ENCODE measurements around the gene CTAGE8.
"Not testable (repeated sequence)": the region's sequence is repeated elsewhere in the genome, so short reads cannot be mapped to it uniquely, and the experiment has no call there.

Gene CTAGE8

DNA sequence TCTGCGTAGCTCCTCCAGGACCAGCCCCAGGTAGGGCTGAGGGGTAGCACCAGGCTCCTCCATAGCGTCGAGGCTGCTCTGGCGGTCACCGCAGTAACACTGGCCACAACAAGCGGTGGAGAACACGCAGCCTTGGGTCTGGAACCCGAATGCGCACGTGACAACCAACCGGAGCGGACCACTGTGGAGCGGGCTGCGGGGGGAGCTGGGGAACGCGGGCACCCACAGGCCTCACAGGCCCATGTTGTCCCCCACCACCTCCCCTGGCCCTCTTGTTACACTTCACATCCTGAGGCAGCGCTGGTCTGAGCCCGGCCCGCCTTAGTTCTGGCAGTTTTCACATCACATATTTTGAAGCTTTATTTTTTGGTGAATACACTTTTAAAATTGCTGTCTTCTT lies at the start of gene CTAGE8:
CTAGE8 (minus strand) TSS at position 101 of the 400 bp plus-strand sequence; CDS start at position 63, 38 bp downstream.
- DNase-seq, result not testable (repeated sequence)

DNA sequence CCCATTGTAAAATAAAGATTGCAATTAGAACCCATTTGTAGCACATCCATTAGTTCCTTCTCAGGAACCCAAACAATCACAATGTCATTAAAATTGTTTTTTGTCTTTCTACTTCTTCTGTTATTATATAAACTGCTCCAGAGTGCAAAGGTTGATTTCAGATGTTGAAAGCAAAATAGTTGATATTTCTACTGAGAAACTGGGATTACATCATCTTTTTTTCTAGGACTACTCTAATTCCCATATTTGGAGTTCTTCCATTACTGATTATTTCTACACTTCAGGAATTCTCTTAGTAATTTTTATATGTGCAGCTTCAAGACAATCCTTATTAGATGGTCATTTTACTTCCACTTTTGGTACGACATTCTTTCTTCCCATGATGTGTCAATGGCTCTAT lies 48.4 kb upstream of the CTAGE8 start:
- not testable (repeated sequence) for DNase-seq

- not testable (repeated sequence) for DNase-seq
Measured at GRCh38 chr7:144311872-144312469, 42.9 kb upstream of the CTAGE8 start, which contains the start of gene OR2A1. OR2A1 (plus strand) TSS chr7:144312419; CDS start chr7:144318125, 5,706 bp downstream.

GRCh38 chr7:144311218-144311617 lies 42.1 kb upstream of the CTAGE8 start:
- not testable (repeated sequence) for DNase-seq

DNA sequence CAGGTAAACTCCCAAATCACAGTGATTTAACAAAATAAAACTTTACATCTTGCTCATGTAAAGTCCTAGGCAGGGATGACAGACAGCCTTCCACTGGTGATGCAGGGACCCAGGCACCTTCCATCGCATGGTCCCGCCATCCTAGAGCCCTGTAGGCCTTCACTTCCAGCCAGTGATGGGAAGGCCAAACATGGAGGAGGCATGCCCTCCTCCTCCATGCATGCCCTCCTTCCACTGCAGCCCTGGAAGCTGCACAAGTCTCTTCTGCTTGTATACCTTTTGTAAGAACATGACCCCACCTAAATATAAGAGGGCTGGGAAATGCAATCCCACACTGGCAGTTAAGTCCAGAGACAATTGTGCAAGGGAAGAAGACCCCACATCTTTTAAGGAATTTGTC lies 40.6 kb upstream of the CTAGE8 start:
- not testable (repeated sequence) for DNase-seq

DNA sequence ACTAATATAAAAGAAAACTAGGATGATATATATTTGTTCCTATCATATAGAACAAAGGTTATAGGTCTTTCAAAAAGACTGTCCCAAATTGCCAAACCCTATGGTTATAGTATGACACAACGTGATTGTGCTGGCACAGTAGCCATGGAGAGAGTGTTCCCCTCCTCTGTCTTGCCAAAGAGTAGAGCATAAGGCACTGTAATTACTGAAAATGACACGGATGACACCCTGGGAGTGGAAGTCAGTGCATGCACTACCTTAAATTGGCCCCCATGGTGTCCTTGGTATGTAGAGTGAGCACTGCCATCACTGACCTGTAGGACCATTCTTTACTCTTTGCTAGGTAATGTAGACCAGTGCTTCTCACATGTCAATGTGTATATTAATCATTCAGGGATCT lies 36.1 kb upstream of the CTAGE8 start:
- not testable (repeated sequence) for DNase-seq

GRCh38 chr7:144303607-144304006 lies 34.5 kb upstream of the CTAGE8 start:
- not testable (repeated sequence) for DNase-seq

GRCh38 chr7:144302578-144303303 lies 33.7 kb upstream of the CTAGE8 start:
- DNase-seq, result not testable (repeated sequence)

GRCh38 chr7:144293794-144294499 lies 24.9 kb upstream of the CTAGE8 start:
- DNase-seq, result not testable (repeated sequence)

DNA sequence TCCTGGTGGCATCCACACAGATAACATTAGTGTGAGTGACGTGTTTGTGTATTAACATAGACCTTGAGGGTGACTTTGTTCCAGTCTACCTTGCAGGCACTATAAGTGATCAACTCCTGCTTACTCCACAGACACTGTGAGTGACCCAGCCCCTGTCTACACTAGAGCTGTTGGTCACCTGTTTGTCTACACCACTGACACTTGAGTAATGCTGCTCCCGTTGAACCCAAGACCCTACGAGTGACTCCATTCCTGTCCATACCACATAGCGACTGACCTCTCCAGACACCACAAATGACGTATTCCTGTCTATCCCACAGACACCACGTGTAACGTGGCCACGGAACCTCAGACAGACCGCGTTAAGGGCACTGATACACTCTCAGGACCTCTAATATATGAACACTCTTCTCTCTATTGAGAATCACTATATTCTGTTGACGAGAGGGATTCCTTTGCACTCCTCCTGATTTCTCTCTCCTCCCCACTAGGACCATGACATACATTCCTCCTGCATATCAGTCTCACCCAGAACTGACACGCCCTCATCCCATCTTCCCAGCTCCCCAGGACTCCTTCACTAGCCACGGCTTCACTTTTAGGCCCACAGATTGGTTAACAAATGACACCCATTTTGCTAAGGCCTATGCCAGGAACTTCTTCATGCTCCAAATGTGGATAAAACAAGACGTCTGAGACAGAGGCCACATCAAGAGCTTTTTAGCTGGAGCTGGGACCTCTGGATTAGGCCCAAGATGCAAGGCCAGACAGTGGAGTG lies 23.5 kb upstream of the CTAGE8 start:
- not testable (repeated sequence) for DNase-seq

DNA sequence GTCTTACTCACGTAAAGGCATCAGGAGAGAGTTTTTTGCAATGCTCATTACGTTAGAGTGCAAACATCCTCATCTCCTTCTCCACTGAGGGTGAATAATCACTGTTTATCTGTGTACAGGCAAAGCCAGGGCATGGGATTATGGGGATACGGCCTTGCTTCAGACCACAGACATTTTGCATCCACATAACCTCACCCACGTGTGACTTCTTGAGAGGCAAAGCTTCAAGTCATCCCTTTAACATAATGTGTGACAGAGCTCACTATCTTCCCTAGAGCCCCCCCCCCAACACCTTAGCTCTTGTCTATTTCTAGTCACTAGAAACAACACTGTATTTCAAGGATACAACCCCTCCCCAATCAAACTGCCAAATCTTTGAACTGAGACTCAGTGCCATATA lies 22.5 kb upstream of the CTAGE8 start:
- not testable (repeated sequence) for DNase-seq

- DNase-seq, result not testable (repeated sequence)
Measured at GRCh38 chr7:144287171-144287784, 18.2 kb upstream of the CTAGE8 start.

DNA sequence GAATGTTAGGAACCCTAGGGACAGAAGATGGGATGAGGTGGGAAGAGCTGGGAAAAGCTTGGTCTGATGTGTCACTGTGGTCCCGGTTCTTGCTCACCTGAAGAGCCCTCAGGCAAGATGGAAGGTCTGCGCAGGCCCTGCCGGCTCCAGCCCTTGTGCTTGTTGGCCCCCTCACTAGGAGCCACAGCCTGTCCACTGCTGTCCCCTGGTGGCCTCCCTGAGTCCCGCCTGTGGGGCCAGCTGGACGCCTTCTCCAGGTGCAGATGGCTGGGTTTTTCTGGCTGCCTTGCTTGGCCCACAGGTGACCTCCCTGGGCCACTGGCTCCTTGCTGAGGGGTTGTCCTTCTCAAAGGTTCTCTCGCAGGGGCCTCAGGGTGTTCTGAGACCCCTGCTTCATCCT lies 14.6 kb upstream of the CTAGE8 start:
- not testable (repeated sequence) for DNase-seq

DNA sequence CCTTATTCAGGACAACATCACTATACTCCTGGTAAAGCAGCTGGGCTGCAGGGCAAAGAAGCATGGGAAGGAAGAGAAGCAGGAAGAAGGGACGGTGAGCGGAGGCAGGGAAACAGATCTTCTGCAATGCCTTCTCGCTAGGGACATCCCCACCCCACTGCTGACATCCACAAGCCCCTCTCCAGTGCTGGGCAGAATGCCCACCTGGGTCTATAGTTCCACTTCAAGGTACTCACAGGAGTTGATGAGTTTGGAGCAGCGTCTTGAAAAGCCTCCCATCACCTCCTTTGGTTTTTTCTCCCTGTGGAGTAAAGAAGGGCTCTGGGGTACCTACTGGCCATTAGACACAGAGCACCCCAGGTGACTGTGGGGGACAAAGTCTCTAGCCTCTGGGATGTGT lies 13.4 kb upstream of the CTAGE8 start:
- not testable (repeated sequence) for DNase-seq

DNA sequence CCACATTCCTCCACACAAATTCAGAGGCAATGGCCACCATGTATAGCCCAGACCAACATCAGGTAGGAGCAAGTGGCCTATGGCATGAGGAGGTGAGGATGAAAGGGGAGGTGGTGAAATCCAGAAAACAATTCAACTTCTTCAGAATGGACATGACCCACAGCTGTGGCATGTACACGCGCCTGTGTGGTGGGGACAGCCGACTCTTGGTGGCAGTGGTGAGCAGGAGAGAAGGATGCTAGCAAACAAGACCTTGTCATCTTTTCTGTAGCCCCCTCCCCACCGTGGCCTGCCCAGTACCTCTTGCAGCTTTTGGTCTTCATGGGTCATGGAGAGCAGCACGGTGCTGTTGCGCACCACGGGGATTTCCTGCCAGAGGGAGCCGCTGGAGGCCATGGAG lies 12.9 kb upstream of the CTAGE8 start:
- not testable (repeated sequence) for DNase-seq

GRCh38 chr7:144280010-144280409 lies 10.9 kb upstream of the CTAGE8 start:
- not testable (repeated sequence) for DNase-seq

- not testable (repeated sequence) for DNase-seq
Measured at GRCh38 chr7:144275281-144275680, 6.2 kb upstream of the CTAGE8 start.

GRCh38 chr7:144264692-144265091 lies 4.4 kb downstream of the CTAGE8 start, which contains the start of gene OR2A7:
OR2A7 (minus strand) TSS chr7:144264792; CDS start chr7:144259628, 5,164 bp downstream.
- DNase-seq, result not testable (repeated sequence)

GRCh38 chr7:144262128-144262527 lies 7.0 kb downstream of the CTAGE8 start:
- DNase-seq, result not testable (repeated sequence)

- not testable (repeated sequence) for DNase-seq
Measured at GRCh38 chr7:144259067-144259466, 10.0 kb downstream of the CTAGE8 start.

DNA sequence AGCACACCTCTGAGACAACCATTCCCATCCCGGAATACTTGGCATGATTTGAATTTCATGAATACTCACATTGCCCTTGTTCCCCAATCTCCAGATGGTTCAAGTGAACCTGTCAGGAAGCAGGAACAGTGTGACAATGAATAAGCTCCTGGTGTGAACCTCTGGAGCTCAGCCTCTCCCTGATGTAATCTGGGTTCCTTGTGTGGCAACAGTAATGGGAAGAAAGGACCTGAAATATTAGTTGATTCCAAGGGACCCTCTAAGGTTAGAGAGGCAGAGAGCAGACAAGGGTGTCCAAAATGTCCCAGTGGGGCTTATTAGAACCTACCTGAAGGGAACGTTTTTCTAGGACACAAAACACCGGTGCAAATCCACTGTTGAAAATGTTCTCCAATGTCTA lies 13.0 kb downstream of the CTAGE8 start:
- DNase-seq, result no peak

DNA sequence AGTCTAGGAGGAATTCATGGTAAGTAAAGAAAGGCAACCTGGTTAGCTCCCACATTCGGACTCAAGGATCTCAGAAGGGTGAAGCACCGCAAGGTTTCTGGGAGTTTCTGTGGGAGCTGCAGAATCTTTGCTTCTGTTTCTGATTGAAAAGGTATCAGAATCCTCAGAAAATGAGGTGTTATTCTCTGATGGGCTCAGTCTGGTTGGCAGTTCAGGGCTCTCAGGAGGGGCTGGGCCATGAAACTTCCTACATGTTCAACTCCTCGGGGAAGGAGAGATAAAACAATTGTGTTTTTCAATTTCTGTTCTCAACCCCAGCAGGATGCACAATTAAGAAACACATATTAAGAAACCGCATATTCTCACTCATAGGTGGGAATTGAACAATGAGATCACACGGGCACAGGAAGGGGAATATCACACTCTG lies 13.6 kb downstream of the CTAGE8 start:
- no peak for DNase-seq
